AG20443 (cell line): ENCODE data around the gene CDKL1.
"Not testable (repeated sequence)": the region's sequence is repeated elsewhere in the genome, so short reads cannot be mapped to it uniquely, and the experiment has no call there.

Source experiments
- DNase-seq: peaks from one replicate; pipeline ENCODE4 v3.0.0; 2012; ENCODE audit warnings: low spot score, mixed read lengths

Gene CDKL1

DNA sequence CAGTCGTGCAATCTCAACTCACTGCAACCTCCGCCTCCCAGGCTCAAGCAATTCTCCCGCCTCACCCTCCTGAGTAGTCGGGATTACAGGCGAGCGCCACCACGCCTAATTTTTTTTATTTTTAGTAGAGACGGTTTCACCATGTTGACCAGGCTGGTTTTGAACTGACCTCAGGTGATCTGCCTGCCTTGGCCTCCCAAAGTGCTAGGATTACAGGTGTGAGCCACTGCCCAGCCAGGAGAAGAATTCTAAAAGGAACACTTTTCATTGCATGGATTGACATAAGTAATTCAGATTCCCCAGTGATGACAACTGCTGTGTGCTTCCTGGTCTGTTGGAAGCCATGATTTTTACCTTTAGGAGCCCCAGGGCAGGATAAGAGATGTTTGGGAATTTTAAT, 62.5 kb downstream of the CDKL1 start:
- DNase-seq: no peak

DNA sequence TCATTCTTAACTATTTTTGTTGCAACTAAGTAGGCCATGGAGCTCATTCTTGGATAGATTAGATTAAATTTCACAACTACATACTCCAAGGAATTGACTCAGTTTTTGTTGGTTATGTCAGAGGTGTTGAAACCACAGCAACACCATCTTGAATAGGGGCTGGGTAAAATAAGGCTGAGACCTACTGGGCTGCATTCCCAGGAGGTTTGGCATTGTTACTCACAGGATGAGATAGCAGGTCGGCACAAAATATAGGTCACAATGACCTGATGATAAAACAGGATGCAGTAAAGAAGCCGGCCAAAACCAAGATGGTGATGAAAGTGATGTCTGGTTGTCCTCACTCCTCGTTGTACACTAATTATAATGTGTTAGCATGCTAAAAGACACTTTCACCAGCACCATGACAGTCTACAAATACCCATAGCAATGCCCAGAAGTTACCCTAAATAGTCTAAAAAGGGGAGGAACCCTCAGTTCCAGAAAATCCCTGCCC, 63.6 kb downstream of the CDKL1 start:
- DNase-seq: peak; percentile 44

DNA sequence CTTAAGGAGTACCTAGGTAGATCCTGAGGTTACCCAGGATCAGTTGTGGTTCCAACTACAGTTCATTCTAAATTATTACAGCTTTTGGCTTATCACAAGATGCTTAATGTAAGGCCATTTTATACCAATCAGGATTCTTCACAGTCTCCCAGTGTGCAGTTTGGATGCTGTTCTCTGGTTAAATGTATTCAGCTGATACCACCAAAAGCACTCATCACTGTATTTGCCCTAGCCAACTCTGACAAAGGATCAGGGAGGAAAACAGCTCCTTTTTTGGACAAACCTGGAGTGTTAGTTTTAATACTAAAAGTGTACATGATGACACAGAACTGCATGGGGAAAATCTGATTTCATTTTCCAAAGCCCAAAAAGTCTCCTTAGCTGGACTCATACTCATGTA, 65.1 kb downstream of the CDKL1 start:
- DNase-seq: no peak

DNA sequence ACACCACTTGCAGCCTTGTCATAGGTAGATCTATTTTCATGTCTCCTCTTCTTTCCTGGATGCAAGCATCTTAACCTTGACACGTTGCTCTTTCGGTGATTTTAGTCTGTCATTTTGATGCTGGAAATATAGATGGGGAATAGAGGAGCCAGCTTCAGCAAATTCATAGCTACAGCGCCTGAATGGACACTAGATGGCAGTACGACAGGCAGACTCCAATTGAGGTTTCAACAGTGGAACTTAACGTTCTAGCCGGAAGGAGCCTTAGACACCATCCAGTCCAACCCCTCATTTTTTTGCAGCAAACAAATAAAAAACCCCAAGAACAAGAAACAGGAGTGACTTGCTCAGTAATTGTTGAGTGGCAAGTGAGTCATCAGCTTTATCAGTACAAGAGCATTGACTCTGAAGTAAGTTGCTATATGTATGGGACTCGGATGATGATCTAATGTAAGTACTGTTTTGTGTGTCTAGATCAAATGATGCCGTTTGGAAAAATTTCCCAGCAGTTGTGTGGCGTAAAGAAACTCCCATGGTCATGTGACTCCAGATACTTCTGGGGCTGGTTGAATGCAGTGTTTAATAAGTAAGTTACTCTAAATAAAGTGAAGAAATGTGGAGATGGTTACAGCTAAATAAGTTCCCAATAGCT, 75.5 kb downstream of the CDKL1 start:
- DNase-seq: peak; percentile 79

DNA sequence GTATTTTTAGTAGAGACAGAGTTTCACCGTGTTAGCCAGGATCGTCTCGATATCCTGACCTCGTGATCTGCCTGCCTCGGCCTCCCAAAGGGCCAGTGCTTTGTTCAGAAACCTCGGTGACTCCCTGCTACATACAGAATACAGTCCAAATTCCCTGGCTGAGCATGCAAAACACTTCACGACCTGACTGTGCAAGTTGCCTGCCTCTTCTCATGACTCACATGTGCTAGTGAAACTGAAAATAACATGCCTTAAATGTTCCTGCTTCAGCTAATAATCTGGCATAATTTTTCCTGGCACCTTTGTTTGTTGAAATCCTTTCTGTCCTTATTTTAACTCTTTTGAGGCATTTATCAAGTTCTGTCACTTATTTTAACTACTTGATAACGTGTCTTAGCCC, 76.4 kb downstream of the CDKL1 start:
- DNase-seq: peak; percentile 66

DNA sequence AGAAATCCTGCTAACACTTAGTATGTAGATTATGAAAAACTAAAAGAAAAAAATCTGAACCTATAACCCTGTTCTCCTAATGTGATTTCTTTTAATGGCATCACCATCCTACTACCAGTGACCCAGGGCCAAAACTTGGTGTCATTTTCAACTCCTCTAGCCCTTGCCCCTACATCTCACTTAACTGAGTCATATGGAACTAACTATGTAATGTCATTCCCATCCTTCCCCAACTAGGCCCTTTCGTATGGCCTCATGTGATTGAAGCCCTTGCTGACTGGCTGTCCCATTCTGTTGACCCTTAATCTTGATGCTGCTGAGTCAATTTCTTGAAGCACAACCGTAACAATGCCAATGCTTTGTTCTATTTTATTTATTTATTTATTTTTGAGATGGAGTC, 77.0 kb downstream of the CDKL1 start:
- DNase-seq: no peak

DNA sequence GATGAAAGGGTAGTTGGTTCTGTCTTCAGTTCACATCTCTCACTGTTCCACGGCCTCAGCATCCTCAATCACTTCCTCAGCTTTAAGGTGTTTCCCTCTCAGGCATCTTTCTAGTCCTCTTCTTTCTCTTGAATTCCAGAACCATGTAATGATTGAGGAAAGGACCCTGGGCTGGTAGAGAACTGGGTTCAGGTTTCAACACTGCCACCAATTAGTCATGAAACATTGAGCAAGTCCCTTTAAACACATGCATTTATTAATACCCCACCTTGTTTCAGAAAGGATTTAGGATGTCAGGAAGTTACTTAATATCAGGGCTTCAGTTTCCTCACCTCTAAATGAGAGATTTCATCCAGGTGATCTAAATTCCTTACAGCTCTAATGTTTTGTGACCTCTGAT, 77.4 kb downstream of the CDKL1 start:
- no peak for DNase-seq

DNA sequence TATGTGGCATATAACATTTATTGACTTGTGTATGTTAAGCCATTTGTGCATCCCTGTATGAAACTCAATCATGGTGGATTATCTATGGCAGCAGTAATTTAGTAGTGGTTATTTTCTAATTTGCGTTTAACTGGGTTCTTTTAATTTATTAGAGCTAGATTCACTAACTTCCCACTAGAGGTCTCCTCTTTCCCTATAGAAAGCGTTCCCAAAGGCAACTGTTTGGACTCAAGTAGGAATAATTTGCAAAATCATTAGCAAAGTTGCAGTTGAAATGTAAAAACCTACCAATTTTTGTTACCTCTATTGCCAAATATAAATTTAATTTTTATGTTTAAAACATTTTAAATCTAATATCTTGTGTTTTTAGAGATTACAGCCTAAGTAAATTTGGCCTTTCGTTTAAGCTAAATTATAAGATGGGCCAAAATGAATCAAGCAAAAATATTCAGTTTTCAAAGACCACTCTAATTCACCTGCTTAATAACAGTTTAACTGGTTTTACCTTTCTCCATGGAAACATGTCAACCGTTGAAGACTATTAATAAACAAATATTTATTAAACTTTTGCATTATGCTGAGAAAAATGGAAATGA, 78.6 kb downstream of the CDKL1 start:
- peak; percentile 33 for DNase-seq

DNA sequence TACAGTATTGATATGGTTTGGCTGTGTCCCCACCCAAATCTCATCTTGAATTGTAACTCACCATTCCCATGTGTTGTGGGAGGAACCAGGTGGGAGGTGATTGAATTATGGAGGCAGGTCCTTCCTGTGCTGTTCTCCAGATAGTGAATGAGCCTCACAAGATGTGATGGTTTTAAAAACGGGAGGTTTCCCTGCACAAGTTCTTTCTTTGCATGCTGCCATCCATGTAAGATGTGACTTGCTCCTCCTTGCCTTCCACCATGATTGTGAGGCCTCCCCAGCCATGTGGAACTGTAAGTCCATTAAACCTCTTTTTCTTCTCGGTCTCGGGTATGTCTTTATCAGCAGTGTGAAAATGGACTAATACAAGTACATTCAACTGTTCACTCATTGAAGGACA, 82.6 kb downstream of the CDKL1 start:
- DNase-seq: not testable (repeated sequence)

DNA sequence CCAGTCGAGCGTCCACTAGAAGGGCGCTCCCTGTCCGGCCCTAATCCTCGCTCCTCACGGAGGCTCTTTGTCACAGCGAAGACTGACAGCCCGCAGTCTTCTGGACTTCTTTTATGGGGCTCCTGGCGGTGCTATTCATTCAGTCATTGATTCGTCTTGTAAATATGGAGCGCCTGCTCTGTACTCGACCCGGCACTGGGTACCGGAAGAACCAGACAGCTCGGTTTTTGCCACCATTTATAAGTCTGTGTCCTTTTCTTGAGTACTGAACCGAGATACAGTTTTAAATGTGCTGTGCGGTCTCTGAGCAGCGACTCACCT, 84.0 kb downstream of the CDKL1 start:
- no peak for DNase-seq

DNA sequence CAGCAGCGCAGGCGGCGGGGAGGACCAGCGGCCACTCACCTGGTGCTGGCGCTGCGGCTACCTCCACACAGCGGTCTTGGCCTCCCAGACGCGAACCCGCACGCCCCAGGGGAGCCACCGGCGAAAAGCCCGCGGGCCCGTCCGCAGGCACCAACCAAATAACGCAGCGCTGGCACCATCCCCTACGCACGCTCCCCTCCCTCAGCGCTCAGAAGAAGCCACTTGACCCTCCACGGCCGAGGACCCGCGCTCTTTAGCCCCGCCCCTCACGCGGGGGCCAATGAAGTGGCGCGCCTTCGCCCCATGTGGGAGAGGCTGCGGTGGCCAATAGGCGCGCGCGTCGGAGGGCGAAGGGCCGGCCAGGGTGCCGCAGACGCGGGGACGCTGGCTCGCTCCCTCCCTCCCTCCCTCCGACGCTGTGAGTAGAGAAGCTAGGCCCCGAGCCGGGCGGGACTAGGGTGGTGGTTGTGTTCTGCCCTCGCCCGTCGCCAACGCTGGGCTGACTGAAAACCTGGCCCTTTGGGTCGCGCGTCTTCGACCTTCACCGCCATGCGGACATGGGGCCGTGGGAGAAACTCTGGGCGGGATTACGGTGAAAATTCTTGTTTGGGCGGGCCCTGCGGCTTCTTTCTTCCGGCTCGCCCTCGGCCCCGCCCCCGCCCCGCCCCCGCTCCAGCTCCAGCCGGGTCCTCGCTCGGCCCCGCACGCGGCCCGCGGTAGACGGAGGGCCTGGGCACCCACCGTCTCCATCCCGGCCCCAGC, 84.5 kb downstream of the CDKL1 start, which contains the start of the genes DMAC2L and L2HGDH:
DMAC2L (plus strand) TSS at position 353 of the 762 bp plus-strand sequence. CDS start 9,164 bp downstream, outside the sequence.
L2HGDH (minus strand) TSS at position 258 of the 762 bp plus-strand sequence; CDS start at position 179, 79 bp downstream.
- DNase-seq: peak; percentile 99

DNA sequence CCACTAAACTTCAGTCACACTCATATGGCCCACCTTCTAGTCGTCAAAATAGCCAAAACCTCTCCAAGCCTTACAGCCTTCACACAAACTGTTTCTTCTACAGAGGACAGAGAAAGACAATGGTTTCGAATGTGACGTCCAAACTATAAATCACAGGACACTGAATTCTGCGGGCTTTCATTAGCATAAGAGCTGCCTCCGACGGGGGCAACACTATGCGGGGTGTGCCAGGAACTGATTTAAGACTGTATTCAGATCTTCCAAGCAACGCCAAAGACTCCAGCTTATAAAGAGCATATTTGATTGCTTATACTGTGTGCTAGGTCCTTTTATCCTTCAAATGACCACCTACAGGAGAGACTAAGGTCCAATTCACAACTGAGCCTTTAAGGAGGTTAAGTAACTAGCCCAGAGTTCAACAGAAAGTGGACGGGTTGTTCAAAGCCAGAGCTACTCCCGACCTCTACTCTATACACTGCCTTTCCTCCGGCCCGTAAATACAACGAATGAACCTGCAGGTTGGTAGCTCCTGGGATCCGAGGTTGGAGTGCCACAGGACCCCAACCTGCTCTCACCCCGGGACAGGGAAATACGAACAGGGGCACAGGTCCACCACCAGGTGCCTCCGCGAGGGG, 85.2 kb downstream of the CDKL1 start:
- DNase-seq: peak; percentile 8

DNA sequence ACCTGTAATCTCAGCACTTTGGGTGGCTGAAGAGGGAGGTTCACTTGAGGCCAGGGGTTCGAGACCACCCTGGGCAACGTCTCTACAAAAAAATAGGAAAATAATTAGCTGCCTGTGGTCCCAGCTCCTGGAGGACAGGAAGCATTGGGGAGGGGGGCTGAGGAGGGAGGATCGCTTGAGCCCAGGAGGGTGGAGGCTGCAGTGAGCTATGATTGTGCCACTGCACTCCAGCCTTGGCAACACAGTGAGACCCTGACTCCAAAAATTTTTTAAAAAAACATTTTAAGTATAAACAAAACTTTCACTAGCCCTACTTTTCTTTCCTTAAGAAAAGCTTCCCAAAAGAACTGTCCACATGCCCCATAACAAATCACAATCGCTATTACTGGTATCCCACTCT, 86.2 kb downstream of the CDKL1 start:
- no peak for DNase-seq

DNA sequence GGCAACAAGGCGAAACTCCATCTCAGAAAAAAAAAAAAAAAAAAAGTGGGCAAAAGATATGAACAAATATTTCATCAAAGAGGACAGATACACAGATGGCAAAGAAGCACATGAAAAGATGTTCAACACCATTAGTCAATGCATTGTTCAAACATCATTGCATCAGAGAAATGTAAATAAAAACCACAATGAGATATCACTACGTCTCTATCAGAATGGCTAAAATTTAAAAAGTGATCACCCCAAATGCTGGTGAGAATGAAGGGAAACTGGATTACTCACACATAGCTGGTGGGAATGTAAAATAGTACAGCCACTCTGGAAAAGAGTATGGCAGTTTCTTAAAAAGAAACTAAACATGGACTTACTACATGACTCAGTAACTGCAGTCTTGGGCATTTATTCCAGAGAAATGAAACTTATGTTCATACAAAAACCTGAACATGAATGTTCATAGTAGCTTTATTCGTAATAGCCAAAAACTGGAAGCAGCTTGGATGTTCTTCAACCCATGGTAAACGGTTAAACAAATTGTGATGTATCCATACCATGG, 88.2 kb downstream of the CDKL1 start:
- no peak for DNase-seq

DNA sequence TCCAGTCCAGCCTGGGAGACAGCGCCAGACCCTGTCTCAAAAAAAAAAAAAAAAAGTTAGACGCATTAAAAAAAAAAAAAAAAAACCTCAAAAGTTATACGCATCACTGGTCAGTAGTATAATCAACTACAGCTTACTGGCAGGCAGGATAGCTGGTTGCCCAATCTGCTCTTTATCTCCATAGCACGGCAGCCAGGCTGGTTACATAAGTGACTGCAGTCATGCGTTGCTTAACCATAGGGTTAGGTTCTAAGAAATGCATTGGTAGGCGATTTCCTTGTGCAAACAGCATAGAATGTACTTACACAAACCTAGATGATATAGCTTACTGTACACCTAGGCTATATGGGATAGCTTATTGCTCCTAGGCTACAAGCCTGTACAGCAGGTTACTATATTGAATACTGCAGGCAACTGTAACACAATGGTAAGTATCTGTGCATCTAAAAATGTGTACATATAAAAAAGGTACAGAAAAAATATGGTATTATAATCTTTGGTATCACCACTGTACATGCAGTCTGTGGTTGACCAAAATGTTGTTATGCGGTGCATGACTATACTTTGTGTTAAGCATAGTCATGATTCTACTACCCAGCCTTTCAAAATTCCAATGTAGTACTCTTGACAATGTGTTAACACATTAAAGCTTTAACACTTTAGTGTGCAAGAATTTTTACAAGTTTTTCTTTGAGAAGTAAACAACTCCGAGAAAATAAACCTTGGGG, 92.8 kb downstream of the CDKL1 start:
- peak; percentile 16 for DNase-seq

DNA sequence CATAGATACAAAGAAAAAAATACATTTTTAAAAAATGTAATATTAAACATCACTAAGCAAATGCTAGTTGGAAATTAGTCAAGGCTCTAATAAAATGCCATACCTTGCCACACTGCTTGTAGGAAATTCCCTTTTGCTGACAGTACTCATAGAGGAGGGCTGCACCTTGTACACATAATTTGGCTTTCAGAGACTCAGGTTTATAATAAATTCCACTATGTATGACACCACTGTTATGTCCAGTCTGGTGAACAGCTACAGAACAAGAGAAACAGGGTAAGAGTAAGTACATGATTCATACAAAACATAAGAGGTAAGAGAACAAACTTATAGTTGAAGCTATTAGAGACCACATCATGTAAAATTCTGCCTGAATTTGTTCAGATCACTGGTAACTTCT, 94.8 kb downstream of the CDKL1 start:
- no peak for DNase-seq

DNA sequence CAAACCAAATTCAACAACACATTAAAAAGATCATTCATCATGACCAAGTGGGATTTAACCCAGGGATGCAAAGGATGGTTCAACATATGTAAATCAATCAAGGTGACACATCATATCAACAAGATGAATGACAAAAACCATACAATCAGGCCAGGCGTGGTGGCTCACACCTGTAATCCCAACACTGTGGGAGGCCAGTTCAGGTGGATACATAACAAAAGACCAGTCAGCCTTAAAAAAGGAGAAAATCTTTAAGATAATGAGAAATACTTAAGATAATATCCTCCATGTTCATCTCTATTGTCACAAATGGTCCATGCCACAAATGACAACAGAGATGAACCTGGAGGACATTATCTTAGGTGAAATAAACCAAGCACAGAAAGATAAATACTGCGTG, 97.1 kb downstream of the CDKL1 start:
- no peak for DNase-seq

DNA sequence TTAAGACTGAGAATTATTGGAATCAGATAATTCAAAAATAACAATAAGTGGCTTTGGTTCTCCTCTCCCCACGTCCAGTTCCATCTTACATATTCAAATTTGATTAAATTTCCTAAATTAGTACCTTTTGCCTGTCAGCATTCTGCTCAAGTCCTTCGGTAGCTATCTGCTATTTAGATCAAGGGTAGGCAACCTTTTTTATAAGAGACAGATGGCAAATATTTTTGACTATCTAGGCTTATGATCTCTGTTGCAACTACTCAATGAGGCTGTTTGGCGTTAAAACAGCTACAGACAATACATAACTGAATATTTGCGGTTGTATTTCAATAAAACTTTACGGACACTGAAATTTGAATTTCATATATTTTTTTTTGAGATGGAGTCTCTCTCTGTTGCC, 106.4 kb downstream of the CDKL1 start:
- no peak for DNase-seq

DNA sequence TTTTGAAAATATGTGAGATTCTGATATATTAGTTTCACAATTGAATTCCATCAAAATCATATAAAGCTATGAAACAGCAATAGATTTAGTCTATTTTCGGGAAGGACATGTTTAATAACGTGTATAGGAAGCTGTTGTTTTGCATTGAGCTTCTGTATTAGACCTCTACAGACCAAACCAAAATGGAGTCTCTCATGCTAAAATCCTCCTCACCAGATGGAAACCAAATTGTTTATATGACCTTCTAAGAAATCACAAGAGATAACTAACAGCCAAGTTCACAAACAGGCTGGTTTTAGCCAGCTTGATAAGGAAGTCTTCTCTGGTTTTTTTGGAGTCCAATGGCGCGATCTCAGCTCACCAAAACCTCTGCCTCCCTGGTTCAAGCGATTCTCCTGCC, 108.5 kb downstream of the CDKL1 start:
- no peak for DNase-seq

DNA sequence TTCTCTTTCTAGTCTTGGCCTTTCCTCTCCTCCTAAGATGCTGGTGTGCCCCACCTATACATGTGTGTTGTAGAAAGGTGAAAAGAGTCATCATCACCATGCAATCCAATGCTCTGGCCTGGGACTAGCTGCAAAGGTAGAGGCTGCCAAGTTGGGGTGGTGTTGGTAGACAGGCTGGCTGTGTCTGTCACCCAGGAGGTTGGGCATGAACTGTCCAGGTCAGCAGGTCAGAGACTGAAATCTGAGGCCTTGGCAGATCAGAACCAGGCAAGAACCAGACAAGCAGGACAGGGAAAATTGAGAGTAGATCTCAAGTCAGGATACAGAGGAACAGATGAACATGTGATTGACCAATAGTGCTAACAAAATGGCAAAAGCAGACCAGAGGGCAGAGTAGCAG, 110.8 kb downstream of the CDKL1 start:
- DNase-seq: no peak
